SKM-1 treated with dmso at 0.1 percent for 144 hours (cell line): ENCODE measurements around the gene SGCE.

ENCODE experiments used
- DNase-seq: peaks from one replicate; lab custom pipeline; 2025; ENCODE audit not compliant: unreplicated experiment; lab: John Stamatoyannopoulos, UW

Gene SGCE

GRCh38 chr7:94660006-94660405 lies 4.1 kb upstream of the SGCE start:
- no peak for DNase-seq

GRCh38 chr7:94658826-94659225 lies 2.9 kb upstream of the SGCE start:
- DNase-seq = no peak

GRCh38 chr7:94657771-94658693 lies 2.1 kb upstream of the SGCE start:
- DNase-seq = peak; percentile 88

- DNase-seq = no peak
Observed at GRCh38 chr7:94656925-94657731, 1.2 kb upstream of the SGCE start.

GRCh38 chr7:94656658-94656924 lies 658 bp upstream of the SGCE start:
- DNase-seq = no peak

- no peak for DNase-seq
Observed at GRCh38 chr7:94655126-94655847, 646 bp downstream of the SGCE start.

- no peak for DNase-seq
Observed at GRCh38 chr7:94654783-94655125, 1.2 kb downstream of the SGCE start.

GRCh38 chr7:94650147-94651051 lies 5.5 kb downstream of the SGCE start:
- DNase-seq = no peak

GRCh38 chr7:94649450-94649849 lies 6.5 kb downstream of the SGCE start:
- DNase-seq = no peak

GRCh38 chr7:94648731-94649130 lies 7.2 kb downstream of the SGCE start:
- no peak for DNase-seq

GRCh38 chr7:94647295-94647694 lies 8.6 kb downstream of the SGCE start:
- no peak for DNase-seq

- no peak for DNase-seq
Observed at GRCh38 chr7:94643771-94644545, 12.0 kb downstream of the SGCE start.

- no peak for DNase-seq
Observed at GRCh38 chr7:94642838-94643653, 12.9 kb downstream of the SGCE start.

GRCh38 chr7:94639384-94639783 lies 16.5 kb downstream of the SGCE start:
- no peak for DNase-seq

GRCh38 chr7:94635687-94636086 lies 20.2 kb downstream of the SGCE start:
- no peak for DNase-seq

- DNase-seq = no peak
Observed at GRCh38 chr7:94634502-94634901, 21.4 kb downstream of the SGCE start.

GRCh38 chr7:94633687-94634086 lies 22.2 kb downstream of the SGCE start:
- DNase-seq = no peak

GRCh38 chr7:94633014-94633341 lies 23.0 kb downstream of the SGCE start:
- no peak for DNase-seq

GRCh38 chr7:94632338-94633013 lies 23.5 kb downstream of the SGCE start:
- no peak for DNase-seq
